Endothelial cell of umbilical vein (primary cell): Measurements from ENCODE around the gene MYD88. TPM values are rescaled to one million over a fixed set of nuclear protein-coding genes. Genes with fewer than 3 reads are reported as not detected.

Source experiments
- BruUV-seq: library from RNA; stranded (reverse); fragments of 400-500 nt; replicated peaks from 2 replicates; lab custom pipeline; 2021; lab: Mats Ljungman, UMichigan
- CTCF ChIA-PET: fragments of 300-600, 350-600 bp; sonication (Branson Sonifier 250); formaldehyde crosslinking; loops from one replicate; lab custom pipeline; 2021; ENCODE audit warnings: antibody characterized with exemption, inconsistent platforms; lab: Charles Lee
- POLR2A ChIA-PET: fragments of 300-600, 350-600 bp; sonication (Branson Sonifier 250); formaldehyde crosslinking; loops from one replicate; lab custom pipeline; 2021; ENCODE audit warnings: antibody characterized with exemption, inconsistent platforms; lab: Charles Lee
- DNase-seq: peaks from one replicate; pipeline ENCODE4 v3.0.0-alpha.2; 2011; ENCODE audit warnings: low read depth, low spot score
- FAIRE-seq: peaks from 2 replicates; lab custom pipeline; 2011; peaks lifted over from hg19 to GRCh38; lab: Jason Lieb, UNC
- H2AFZ ChIP-seq: 2 replicates; pipeline ENCODE4 v1.6.0; 2012; ENCODE audit warnings: low read depth, low read length, control low read depth, inconsistent platforms
- H3K27ac ChIP-seq: 2 replicates; pipeline ENCODE4 v1.5.1; 2011; ENCODE audit warnings: low read depth, mild to moderate bottlenecking, control low read depth, low read length, moderate library complexity; ENCODE audit not compliant: insufficient read depth
- H3K27me3 ChIP-seq, 2 experiments: 2 replicates each; pipeline versions ENCODE4 v1.6.0 to v1.6.1; 2011; ENCODE audit warnings: low read length in 2 of 2, mixed read lengths in 1 of 2; ENCODE audit not compliant: control insufficient read depth in 2 of 2, insufficient read depth in 2 of 2
- H3K36me3 ChIP-seq, 2 experiments: 2 replicates in 1 of 2; 3 replicates in 1 of 2; pipeline ENCODE4 v1.5.1; 2011; ENCODE audit warnings: low read length in 2 of 2, mild to moderate bottlenecking in 1 of 2, moderate library complexity in 1 of 2; ENCODE audit not compliant: control insufficient read depth in 2 of 2, insufficient read depth in 2 of 2; ENCODE audit errors: extremely low read depth in 1 of 2
- H3K4me1 ChIP-seq: 3 replicates; pipeline ENCODE4 v1.5.1; 2011; ENCODE audit warnings: mild to moderate bottlenecking, low read length; ENCODE audit not compliant: control insufficient read depth, insufficient read depth; ENCODE audit errors: extremely low read depth
- H3K4me2 ChIP-seq: 2 replicates; pipeline ENCODE4 v1.6.1; 2011; ENCODE audit warnings: low read length, control low read depth, mixed read lengths; ENCODE audit not compliant: insufficient read depth
- H3K4me3 ChIP-seq, 3 experiments: fragments of 200-600 bp in 1 of 3; sonication (generic), shearing (Covaris generic) in 1 of 3; replicated peaks in 1 of 3; 2 replicates each; pipeline ENCODE4 v1.5.1; 2011 to 2016; ENCODE audit warnings: control low read depth in 3 of 3, low read length in 3 of 3, mild to moderate bottlenecking in 2 of 3, inconsistent platforms in 1 of 3, low read depth in 1 of 3, moderate library complexity in 1 of 3; ENCODE audit not compliant: insufficient read depth in 1 of 3
- H3K79me2 ChIP-seq: 2 replicates; pipeline ENCODE4 v1.6.0; 2012; ENCODE audit warnings: low read length, inconsistent platforms; ENCODE audit not compliant: control insufficient read depth, insufficient read depth
- H3K9ac ChIP-seq: replicated peaks from 2 replicates; pipeline ENCODE3; 2011; ENCODE audit warnings: low read length, control low read depth; ENCODE audit not compliant: insufficient read depth; ENCODE audit errors: extremely low read depth
- H3K9me1 ChIP-seq: replicated peaks from 3 replicates; pipeline ENCODE4 v1.6.0; 2011; ENCODE audit warnings: mild to moderate bottlenecking, low read length; ENCODE audit not compliant: control insufficient read depth, insufficient read depth; ENCODE audit errors: extremely low read depth
- H3K9me3 ChIP-seq: replicated peaks from 2 replicates; pipeline ENCODE4 v1.5.1; 2012; ENCODE audit warnings: low read length, inconsistent platforms; ENCODE audit not compliant: control insufficient read depth, insufficient read depth
- H4K20me1 ChIP-seq: replicated peaks from 2 replicates; pipeline ENCODE3; 2011; ENCODE audit warnings: mild to moderate bottlenecking, low read length; ENCODE audit not compliant: control insufficient read depth, insufficient read depth; ENCODE audit errors: extremely low read depth
- EZH2 ChIP-seq: IDR thresholded peaks from 2 replicates; pipeline ENCODE4 v1.6.1; 2012; ENCODE audit warnings: borderline replicate concordance, low read depth, mild to moderate bottlenecking, moderate library complexity, low read length, inconsistent platforms; ENCODE audit not compliant: severe bottlenecking
- FOS ChIP-seq: IDR thresholded peaks from 2 replicates; pipeline ENCODE4 v1.6.1; 2011; ENCODE audit warnings: mild to moderate bottlenecking, low read length, moderate library complexity, borderline replicate concordance; ENCODE audit not compliant: insufficient read depth
- GATA2 ChIP-seq: IDR thresholded peaks from 2 replicates; pipeline ENCODE4 v1.7.0; 2011; ENCODE audit warnings: low read depth, mild to moderate bottlenecking, moderate library complexity, mixed read lengths, low read length; ENCODE audit not compliant: insufficient read length, insufficient read depth
- JUN ChIP-seq: IDR thresholded peaks from 2 replicates; pipeline ENCODE4 v1.6.1; 2011; ENCODE audit warnings: borderline replicate concordance, low read depth; ENCODE audit not compliant: insufficient read length, insufficient read depth
- MYC ChIP-seq: IDR thresholded peaks from one replicate; pipeline ENCODE4 v1.6.1; 2011; ENCODE audit warnings: mild to moderate bottlenecking, low read depth, low read length
- POLR2A ChIP-seq: IDR thresholded peaks from 2 replicates; pipeline ENCODE4 v1.6.1; 2012; ENCODE audit warnings: low read depth, mild to moderate bottlenecking, control low read depth, low read length
- POLR2AphosphoS5 ChIP-seq: IDR thresholded peaks from 2 replicates; pipeline ENCODE4 v1.6.1; 2012; ENCODE audit warnings: low read depth, mild to moderate bottlenecking, control low read depth, low read length, moderate library complexity; ENCODE audit not compliant: insufficient read depth
- dilution Hi-C: fragments of 300-500 bp; cut with MboI; formaldehyde crosslinking; loops from one replicate; pipeline ENCODE4 v1.15.0; 2019; ENCODE audit warnings: low sequenced_read_pairs; ENCODE audit not compliant: extremely low pct_ligation_motif_present
- intact Hi-C: fragments of 100-400 bp; cut with micrococcal nuclease; formaldehyde crosslinking; loops from one replicate; pipeline ENCODE4 v1.10.0; 2022
- polyA plus RNA-seq, 4 experiments: library from polyadenylated mRNA; depleted of rRNA in 3 of 4; stranded (reverse) in 3 of 4; unstranded in 1 of 4; fragments of >200 nt; gene quantifications; 2 replicates each; pipeline versions ENCODE4 v1.2.1 to v1.2.3, GENCODE V29; 2011 to 2012; ENCODE audit warnings: missing spikeins in 1 of 4
- total RNA-seq: library from RNA; stranded (reverse); gene quantifications from 2 replicates; pipeline ENCODE4 v1.2.3, GENCODE V29; 2021
- TF ChIP-seq, protein P1 (sequence below): IDR thresholded peaks from 2 replicates; pipeline ENCODE4 v1.6.1; 2011; ENCODE audit not compliant: insufficient read depth, insufficient read length
- TF ChIP-seq, protein P2 (sequence below), 2 donors: IDR thresholded peaks; 1 replicate in 1 of 2; 2 replicates in 1 of 2; pipeline ENCODE4 v1.5.1; 2011; ENCODE audit warnings: low read length in 2 of 2, mild to moderate bottlenecking in 2 of 2, moderate library complexity in 2 of 2, control low read depth in 1 of 2, inconsistent platforms in 1 of 2, low read depth in 1 of 2; ENCODE audit not compliant: insufficient read depth in 1 of 2; ENCODE audit errors: extremely low read depth in 1 of 2

The MYD88 gene
- total and polyA plus RNA-seq, 2 donors (not counting 3 experiments of a cell fraction or from before 2014, with no cell fraction given) = 35.1 to 55.0 TPM

DNA sequence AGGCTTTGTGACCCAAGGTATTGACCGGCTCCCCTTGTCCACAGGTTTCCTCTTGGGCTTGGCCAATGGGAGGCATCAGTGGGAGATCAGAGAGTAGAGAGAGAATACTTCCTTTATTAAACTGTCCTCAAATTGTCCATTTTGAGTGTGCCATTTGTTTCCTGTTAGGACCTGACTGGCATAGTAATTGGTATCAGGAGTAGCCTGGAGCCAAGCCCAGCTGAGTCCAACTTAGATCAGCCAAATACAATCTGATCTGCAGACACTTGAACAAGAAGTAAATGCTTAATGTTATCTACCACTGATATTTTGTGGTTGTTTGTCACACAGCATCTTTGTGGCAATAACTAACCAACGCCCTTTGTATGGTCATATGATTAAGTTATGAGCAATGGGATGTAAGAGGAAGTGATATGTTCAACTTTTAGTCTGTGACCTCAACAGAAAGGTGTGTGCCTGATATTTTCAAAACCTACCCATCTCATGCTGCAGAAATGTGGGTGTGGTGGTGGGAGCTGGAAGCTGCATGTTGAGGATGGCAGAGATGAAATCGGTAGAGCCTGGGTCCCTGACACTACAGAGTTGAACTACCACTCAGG is 13.3 kb downstream of the MYD88 start:
- Histone ChIP-seq H3K4me2 (no peak overlapping the region), H3K27me3 (no peaks in the 10 kb centered on the region), H3K9ac (no peak overlapping the region), H4K20me1 (no peaks in the 10 kb centered on the region), H3K79me2 (no peaks in the 10 kb centered on the region), H3K9me1 (no peaks in the 10 kb centered on the region), H3K36me3 (no peaks in the 10 kb centered on the region), H3K27ac (no peak overlapping the region), H3K4me1 (no peaks in the 10 kb centered on the region), H3K4me3 (no peak overlapping the region), H3K9me3 (no peaks in the 10 kb centered on the region), H2AFZ (no peak overlapping the region)
- POLR2A ChIA-PET = no interaction called here
- no peak for DNase-seq
- no TSS peak for BruUV-seq
- CTCF ChIA-PET = interaction anchor here (4.2 kb wide), 1 partner anchor 13 kb away, joined by 20 read pairs; the partner anchor contains the start of gene OXSR1
- intact Hi-C loops (no loop called here), dilution Hi-C loops (no loop called here)
- FAIRE-seq = no peak
- no peak for TF ChIP-seq JUN
- no peak for TF ChIP-seq FOS
- TF ChIP-seq EZH2 = no peak
- TF ChIP-seq, protein P1, sequence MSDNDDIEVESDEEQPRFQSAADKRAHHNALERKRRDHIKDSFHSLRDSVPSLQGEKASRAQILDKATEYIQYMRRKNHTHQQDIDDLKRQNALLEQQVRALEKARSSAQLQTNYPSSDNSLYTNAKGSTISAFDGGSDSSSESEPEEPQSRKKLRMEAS = no peak
- no peak for TF ChIP-seq MYC
- no peak for TF ChIP-seq POLR2AphosphoS5
- TF ChIP-seq GATA2 = no peak
- no peak for TF ChIP-seq POLR2A
- TF ChIP-seq, protein P2, sequence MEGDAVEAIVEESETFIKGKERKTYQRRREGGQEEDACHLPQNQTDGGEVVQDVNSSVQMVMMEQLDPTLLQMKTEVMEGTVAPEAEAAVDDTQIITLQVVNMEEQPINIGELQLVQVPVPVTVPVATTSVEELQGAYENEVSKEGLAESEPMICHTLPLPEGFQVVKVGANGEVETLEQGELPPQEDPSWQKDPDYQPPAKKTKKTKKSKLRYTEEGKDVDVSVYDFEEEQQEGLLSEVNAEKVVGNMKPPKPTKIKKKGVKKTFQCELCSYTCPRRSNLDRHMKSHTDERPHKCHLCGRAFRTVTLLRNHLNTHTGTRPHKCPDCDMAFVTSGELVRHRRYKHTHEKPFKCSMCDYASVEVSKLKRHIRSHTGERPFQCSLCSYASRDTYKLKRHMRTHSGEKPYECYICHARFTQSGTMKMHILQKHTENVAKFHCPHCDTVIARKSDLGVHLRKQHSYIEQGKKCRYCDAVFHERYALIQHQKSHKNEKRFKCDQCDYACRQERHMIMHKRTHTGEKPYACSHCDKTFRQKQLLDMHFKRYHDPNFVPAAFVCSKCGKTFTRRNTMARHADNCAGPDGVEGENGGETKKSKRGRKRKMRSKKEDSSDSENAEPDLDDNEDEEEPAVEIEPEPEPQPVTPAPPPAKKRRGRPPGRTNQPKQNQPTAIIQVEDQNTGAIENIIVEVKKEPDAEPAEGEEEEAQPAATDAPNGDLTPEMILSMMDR (IDR thresholded peaks at IDR 0.05; ENCODE audit: extremely low read depth in 1 of 2, insufficient read depth in 1 of 2, low read depth in 1 of 2, low read length in 2 of 2) = no peak
